ENCODE measurements around the gene NKTR.

GRCh38 chr3:42662813-42663535, 62.5 kb downstream of the NKTR start:
- TF ChIP-seq, protein P1, sequence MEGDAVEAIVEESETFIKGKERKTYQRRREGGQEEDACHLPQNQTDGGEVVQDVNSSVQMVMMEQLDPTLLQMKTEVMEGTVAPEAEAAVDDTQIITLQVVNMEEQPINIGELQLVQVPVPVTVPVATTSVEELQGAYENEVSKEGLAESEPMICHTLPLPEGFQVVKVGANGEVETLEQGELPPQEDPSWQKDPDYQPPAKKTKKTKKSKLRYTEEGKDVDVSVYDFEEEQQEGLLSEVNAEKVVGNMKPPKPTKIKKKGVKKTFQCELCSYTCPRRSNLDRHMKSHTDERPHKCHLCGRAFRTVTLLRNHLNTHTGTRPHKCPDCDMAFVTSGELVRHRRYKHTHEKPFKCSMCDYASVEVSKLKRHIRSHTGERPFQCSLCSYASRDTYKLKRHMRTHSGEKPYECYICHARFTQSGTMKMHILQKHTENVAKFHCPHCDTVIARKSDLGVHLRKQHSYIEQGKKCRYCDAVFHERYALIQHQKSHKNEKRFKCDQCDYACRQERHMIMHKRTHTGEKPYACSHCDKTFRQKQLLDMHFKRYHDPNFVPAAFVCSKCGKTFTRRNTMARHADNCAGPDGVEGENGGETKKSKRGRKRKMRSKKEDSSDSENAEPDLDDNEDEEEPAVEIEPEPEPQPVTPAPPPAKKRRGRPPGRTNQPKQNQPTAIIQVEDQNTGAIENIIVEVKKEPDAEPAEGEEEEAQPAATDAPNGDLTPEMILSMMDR (CRISPR knock-in tag; IDR thresholded peaks at IDR 0.05): no peak
- no peak for TF ChIP-seq ZNF644 (CRISPR knock-in tag; IDR thresholded peaks at IDR 0.05; ENCODE audit: low read depth)
- TF ChIP-seq ATF3 (CRISPR knock-in tag; IDR thresholded peaks at IDR 0.05): no peak
